Mucosa of descending colon (tissue), 3 donors: ENCODE data around the gene MUC5B. TPM values are rescaled to one million over a fixed set of nuclear protein-coding genes. Genes with fewer than 3 reads are reported as not detected.

Experiments
- ATAC-seq: fragments of 200-7000 bp; cut with Tn5 transposase; one replicate; pipeline ENCODE4 v1.9.1; 2020; ENCODE audit warnings: mild to moderate bottlenecking, moderate library complexity
- DNase-seq, 3 donors: peaks; one replicate each; pipeline ENCODE4 v3.0.0-alpha.2; 2020
- H3K36me3 ChIP-seq: fragments of 200-600 bp; one replicate; pipeline ENCODE4 v1.8.0; 2021; ENCODE audit warnings: low read depth, mild to moderate bottlenecking
- H3K4me1 ChIP-seq: fragments of 200-600 bp; one replicate; pipeline ENCODE4 v1.8.0; 2021; ENCODE audit warnings: low read depth, mild to moderate bottlenecking
- H3K4me3 ChIP-seq: fragments of 200-600 bp; one replicate; pipeline ENCODE4 v1.8.0; 2021; ENCODE audit warnings: mild to moderate bottlenecking
- H3K9me3 ChIP-seq: fragments of 200-600 bp; one replicate; pipeline ENCODE4 v1.8.0; 2021; ENCODE audit warnings: mild to moderate bottlenecking
- intact Hi-C, 2 donors: fragments of 100-400 bp; cut with DNase I in 1 of 2; cut with micrococcal nuclease in 1 of 2; formaldehyde crosslinking; loops; one replicate each; pipeline versions ENCODE4 v1.11.0 to v1.11.1; 2022; cut with DNase I, micrococcal nuclease
- total RNA-seq, 3 donors: library from RNA; stranded (reverse); fragmentation: NEBNext Ultra II Directional in 2 of 3; extraction: Animal tissue kit (Norgen Biotek cat#: 25700) in 2 of 3; gene quantifications; one replicate each; pipeline versions ENCODE4 v1.2.1 to v1.2.4, GENCODE V29; 2021 to 2023
- TF ChIP-seq, protein P1 (sequence below): fragments of 200-600 bp; IDR thresholded peaks from one replicate; pipeline ENCODE4 v1.8.0; 2022; ENCODE audit warnings: antibody characterized with exemption, mild to moderate bottlenecking
- donor health status: DM: no; HTN: no; CAD: no; lungs with moderate emphysema.
- donor health status: DM: no; HTN: no; CAD: no.
- donor health status: DM: no; HTN: yes; CAD: no.

The MUC5B gene
- total RNA-seq, 3 donors from 2014 or later = 133 to 431 (median 135) TPM

GRCh38 chr11:1269957-1270356 is 47.1 kb downstream of the MUC5B start:
- Histone ChIP-seq H3K36me3 (no peaks in the 10 kb centered on the region), H3K4me3 (no peak overlapping the region), H3K4me1 (no peaks in the 10 kb centered on the region), H3K9me3 (no peaks in the 10 kb centered on the region)
- ATAC-seq (peak; percentile 9), DNase-seq (no peak)
- TF ChIP-seq, protein P1, sequence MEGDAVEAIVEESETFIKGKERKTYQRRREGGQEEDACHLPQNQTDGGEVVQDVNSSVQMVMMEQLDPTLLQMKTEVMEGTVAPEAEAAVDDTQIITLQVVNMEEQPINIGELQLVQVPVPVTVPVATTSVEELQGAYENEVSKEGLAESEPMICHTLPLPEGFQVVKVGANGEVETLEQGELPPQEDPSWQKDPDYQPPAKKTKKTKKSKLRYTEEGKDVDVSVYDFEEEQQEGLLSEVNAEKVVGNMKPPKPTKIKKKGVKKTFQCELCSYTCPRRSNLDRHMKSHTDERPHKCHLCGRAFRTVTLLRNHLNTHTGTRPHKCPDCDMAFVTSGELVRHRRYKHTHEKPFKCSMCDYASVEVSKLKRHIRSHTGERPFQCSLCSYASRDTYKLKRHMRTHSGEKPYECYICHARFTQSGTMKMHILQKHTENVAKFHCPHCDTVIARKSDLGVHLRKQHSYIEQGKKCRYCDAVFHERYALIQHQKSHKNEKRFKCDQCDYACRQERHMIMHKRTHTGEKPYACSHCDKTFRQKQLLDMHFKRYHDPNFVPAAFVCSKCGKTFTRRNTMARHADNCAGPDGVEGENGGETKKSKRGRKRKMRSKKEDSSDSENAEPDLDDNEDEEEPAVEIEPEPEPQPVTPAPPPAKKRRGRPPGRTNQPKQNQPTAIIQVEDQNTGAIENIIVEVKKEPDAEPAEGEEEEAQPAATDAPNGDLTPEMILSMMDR = no peak
- intact Hi-C loops = no loop called here

DNA sequence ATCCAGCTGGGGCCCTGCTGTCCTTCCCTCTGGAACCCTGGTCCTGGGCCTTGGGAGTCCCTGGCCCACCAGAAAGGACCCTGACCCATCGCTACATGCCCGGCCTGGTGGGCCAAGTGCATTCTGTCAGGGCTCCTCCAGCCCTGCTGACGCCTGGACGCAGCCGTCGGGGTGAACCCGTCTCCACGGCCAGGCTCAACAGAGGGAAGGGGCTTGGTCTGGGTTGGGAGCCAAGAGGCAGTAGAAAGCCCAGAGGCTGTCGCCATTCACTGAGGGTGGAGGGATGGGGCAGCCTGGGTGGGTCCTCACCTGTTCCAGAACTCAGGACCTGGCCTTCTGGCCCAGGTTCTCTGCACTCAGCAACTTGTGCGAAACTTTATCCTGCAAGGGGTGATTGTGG is 47.6 kb downstream of the MUC5B start:
- no peaks in the 10 kb centered on the region for H3K36me3 ChIP-seq
- peak in 1 of 3 donors; percentile 32 for DNase-seq
- TF ChIP-seq, protein P1 = no peak
- no peaks in the 10 kb centered on the region for H3K9me3 ChIP-seq
- H3K4me1 ChIP-seq = no peaks in the 10 kb centered on the region
- intact Hi-C loops = no loop called here
- H3K4me3 ChIP-seq = no peak overlapping the region
- ATAC-seq = peak; percentile 15

DNA sequence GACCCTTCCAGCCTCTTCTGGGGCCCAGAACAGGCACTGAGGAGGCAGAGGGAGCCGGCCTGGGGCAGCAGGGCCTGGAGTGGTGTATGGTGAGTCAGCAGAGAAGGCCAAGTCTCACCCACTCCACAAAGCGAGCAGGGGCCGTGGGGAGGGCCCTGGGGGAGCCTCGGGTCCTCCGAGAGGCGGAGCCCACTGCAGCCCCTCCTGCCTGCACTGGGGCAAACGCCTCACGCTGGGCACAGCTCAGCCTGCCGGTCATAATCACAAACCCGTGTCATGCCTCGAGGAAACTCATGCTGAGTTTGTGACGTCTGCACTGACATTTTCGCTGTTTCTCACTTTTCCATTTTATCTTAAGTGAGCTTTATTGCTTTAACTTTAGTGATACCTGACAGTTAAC is 48.1 kb downstream of the MUC5B start:
- no peak overlapping the region for H3K4me3 ChIP-seq
- intact Hi-C loops = no loop called here
- no peaks in the 10 kb centered on the region for H3K4me1 ChIP-seq
- H3K9me3 ChIP-seq = no peaks in the 10 kb centered on the region
- DNase-seq = peak in 1 of 3 donors; percentile 25
- TF ChIP-seq, protein P1 = no peak
- peaks cover under 1% of the 10 kb centered on the region for H3K36me3 ChIP-seq
- ATAC-seq = peak; percentile 8

- peaks cover 3% of the 10 kb centered on the region for H3K36me3 ChIP-seq
- no peak for ATAC-seq
- H3K4me1 ChIP-seq = no peaks in the 10 kb centered on the region
- TF ChIP-seq, protein P1 = no peak
- intact Hi-C loops = no loop called here
- peak in 1 of 3 donors; percentile 20 for DNase-seq
- H3K9me3 ChIP-seq = no peaks in the 10 kb centered on the region
- H3K4me3 ChIP-seq = no peak overlapping the region
These were observed 48.5 kb downstream of the MUC5B start for GRCh38 chr11:1271406-1271805.

- Histone ChIP-seq H3K36me3 (peaks cover 3% of the 10 kb centered on the region), H3K4me3 (no peak overlapping the region), H3K4me1 (no peaks in the 10 kb centered on the region), H3K9me3 (no peaks in the 10 kb centered on the region)
- intact Hi-C loops = no loop called here
- DNase-seq = peak in 1 of 3 donors; percentile 38
- TF ChIP-seq, protein P1 = no peak
- ATAC-seq = no peak
These were observed 49.1 kb downstream of the MUC5B start for GRCh38 chr11:1271927-1272326.

GRCh38 chr11:1272531-1272930 is 49.7 kb downstream of the MUC5B start:
- TF ChIP-seq, protein P1 = no peak
- Histone ChIP-seq H3K36me3 (peaks cover 3% of the 10 kb centered on the region), H3K4me3 (no peak overlapping the region), H3K4me1 (no peaks in the 10 kb centered on the region), H3K9me3 (no peaks in the 10 kb centered on the region)
- ATAC-seq (no peak), DNase-seq (peak in 1 of 3 donors; percentile 22)
- intact Hi-C loops = no loop called here
